Measurements from ENCODE around the gene RAB30.

RAB30 gene

DNA sequence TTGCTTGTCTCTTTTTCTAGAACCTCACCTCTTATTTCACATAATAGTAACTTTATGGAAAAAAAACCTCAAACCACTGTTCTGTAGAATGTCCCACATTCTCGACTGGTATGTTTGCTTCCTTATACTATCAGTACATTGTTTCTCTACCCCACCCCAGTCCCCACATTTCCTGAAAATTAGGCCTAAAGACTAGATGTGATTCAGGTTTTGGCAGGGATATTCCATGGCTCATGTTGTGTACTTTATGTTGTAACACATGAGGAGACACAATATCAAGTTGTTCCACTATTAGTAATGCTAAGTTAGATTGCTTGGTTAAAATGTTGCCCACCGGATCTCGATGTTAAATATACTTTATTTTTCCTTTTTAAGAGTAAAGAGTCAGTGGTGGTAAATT is 135.4 kb downstream of the RAB30 start:
- no peak for DNase-seq

DNA sequence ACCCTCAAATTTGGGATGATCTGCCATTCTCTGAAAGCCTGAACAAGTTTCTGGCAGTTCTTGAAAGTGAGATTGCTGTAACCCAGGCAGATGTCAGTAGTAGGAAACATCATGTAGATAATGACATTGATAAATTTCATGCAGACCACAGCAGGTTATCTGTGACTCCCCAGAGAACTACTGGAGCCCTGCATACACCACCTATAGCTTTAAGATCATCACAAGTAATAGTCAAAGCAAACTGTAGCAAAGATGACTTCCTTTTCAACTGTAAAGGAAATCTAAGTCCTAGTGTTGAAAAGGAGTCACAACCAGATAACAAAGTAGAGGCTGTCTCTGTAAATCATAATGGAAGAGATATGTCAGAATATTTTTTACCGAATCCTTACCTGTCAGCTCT is 139.1 kb downstream of the RAB30 start:
- no peak for DNase-seq

DNA sequence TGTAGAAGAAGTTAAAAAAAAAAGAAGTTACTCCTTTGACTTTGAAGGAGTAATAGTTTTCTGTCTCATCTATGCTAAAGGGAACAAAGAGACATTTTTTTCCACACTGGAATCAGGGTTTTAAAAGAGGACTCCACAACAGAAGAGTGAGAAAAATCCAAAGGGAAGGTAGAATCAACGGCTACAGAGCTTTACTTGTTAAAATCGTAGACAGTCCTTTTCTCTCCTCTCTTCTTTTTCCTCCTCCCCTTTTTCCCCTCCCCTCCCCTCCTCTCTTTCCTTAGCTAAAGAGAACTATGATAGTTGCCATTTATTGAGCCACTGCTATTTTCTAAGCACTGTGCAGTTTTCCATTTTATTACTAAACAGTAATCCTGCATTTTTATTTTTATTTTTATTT is 141.0 kb downstream of the RAB30 start:
- no peak for DNase-seq

DNA sequence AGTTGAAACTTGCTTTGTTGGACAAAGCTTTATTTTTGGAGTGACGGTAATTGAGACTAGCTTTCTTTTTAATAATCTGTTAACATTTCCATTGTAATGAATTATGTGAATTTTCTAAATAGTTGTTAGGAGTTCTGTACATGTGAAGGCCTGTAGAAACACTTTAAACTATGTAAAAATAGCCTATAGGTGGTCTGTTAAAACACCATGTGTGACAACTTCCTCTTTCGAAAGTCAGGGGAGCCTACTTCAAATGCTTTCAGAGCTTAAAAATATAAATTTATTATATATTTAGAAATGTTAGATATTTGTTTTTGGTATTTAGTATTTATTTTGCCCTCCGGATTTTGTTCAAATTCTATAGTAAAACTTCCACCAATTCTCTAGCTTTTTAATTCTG is 141.5 kb downstream of the RAB30 start:
- DNase-seq: no peak

DNA sequence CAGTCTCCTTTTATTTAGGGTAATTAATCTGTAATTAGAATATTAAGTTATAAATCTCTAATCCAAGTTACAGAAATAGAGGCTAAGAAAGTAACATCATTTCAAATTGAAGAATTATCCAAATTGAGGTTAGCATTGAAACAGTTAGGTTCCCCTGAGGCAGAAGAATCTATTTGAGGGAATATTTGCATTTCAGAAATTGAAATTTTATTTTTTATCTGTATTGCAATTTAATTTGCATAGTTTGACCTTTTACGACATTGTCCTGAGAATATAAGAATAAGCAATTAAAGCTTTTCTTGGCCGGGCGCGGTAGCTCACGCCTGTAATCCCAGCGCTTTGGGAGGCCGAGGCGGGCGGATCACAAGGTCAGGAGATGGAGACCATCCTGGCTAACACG is 142.6 kb downstream of the RAB30 start:
- no peak for DNase-seq

DNA sequence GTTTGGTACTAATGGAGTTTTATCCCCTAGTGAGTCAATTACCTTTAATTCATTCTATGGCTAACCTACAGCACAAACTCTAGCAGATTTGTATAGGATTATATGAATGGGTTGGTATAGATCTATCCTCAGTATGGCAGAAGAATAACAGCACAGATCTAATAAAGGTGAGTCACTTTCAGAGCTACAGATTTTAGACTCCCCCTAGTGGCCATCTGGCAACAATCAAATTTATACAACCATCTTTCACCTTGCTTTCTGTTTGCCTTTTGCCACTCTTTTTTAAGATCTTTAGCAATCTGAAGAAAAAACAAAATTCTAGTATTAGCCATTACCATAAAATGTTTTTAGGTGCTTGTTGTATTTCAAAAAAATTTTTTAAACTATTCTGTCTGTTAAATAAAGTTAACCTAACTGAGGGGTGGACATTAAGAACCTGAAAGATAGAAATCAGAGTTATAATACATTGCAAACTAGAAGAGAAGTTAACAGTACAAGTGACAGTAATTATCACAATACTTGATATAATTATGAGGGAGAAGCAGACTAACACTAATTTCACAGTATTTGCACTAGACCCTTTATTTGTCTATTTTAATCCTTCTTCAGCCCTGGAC is 144.3 kb downstream of the RAB30 start:
- peak; percentile 69 for DNase-seq

DNA sequence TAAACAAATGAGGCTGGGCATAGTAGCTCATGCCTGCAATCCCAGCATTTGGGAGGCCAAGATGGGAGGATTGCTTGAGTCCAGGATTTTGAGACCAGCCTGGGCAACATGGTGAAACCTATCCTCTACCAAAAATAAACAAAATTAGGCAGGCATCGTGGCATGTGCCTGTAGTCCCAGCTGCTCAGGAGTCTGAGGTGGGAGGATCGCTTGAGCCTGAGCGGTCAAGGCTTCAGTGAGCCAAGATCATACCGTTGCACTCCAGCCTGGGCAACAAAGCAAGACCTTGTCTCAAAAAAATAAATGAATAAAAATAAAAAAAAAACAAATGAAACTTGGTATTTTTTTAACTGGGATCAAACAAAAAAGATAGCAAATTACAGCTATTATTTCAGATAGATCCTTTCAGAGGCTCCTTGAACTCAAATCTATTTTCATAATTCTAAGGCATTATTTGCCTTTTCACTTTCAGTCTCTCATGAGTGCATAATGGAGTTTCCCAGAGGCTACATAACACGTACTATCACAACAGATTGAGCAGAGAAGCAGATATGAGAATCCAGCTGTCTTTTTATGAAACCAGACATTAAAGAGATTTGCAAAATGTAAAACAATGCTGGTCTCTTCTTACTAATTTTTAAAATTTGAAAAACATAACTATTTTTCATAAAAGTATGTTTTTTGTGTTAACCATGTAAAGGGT is 147.0 kb downstream of the RAB30 start:
- no peak for DNase-seq

Measured in NCI-H2029 treated with DMSO at 0.1 percent for 48 hours (cell line).